Inflammatory macrophage treated with lipopolysaccharide for 4 hours (primary cell): Measurements from ENCODE around the gene BANF1.

Source experiments
- DNase-seq: peaks from one replicate; pipeline ENCODE4 v3.0.0-alpha.2; 2020

BANF1 gene, protein sequence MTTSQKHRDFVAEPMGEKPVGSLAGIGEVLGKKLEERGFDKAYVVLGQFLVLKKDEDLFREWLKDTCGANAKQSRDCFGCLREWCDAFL

DNA sequence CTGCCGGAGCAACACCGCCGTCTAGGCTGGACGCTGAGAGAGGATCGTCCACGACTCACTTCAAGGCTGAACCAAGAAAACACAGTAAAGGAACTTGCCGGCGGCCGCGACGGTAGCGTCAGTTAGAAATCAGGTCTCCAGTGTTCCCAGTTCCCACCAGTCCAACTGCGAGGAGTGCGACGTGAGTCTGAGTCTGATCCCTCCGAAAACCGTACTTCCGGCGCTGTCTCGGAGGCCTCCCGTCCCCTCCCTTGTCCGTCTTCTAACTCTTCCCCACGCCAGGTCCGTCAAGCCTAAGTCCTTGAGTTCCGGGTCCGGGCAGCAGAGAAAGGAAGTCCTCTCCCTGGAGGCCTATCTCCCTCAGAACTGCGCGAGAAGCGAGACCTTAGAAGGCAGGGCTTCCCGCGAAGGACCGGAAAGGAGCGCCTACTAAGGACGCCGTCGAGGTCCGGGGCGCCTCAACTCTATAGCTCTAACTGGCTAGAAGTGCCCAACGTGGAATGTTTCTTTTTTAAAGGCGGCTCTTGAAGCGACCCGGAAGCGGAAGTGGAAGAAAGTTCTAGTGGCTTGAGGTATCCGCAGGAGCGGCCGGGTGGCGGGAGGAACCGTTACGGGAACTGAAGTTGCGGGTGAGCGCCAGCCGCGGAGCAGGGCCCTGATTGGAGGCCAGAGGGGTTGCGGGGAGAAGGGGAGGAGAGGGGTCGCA lies at the start of gene BANF1, which contains the start of gene EIF1AD:
Gene BANF1, plus strand, starts transcription at position 562 of the 706 bp plus-strand sequence. CDS start 748 bp downstream, outside the sequence.
Gene EIF1AD, minus strand, starts transcription at position 216 of the 706 bp plus-strand sequence. CDS start 1,768 bp downstream, outside the sequence.
- DNase-seq, result peak; percentile 96

- no peak for DNase-seq
Observed at GRCh38 chr11:65953471-65953870, 48.8 kb upstream of the BANF1 start.

- DNase-seq, result no peak
Observed at GRCh38 chr11:65954771-65955170, 47.5 kb upstream of the BANF1 start.

DNA sequence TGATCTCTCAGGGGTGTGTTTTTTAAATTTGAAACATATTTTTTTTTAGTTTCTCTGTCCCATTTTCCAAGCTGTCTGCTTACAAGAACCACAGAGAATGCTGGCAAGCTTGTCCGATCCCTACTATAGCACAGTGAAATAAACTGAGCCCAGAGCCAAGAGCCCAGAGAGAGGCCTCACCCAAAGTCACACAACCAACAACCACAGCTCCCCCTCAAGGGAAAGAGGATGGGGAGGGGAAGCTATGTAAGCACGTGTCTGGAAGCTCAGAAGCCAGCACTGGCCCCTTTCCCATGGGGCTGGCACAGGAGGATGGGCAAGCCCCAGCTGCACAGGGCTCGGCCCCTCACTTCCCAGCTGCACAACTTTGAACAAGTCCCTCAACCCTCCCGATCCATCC lies 44.0 kb upstream of the BANF1 start:
- DNase-seq, result no peak

- no peak for DNase-seq
Observed at GRCh38 chr11:65958774-65959420, 43.4 kb upstream of the BANF1 start.

- DNase-seq, result no peak
Observed at GRCh38 chr11:65960824-65961266, 41.5 kb upstream of the BANF1 start.

- peak; percentile 98 for DNase-seq
Observed at GRCh38 chr11:65961267-65962140, 40.8 kb upstream of the BANF1 start, which contains the start of gene SART1. Gene SART1 (plus strand): TSS chr11:65961734. CDS start chr11:65961781, 47 bp downstream.

DNA sequence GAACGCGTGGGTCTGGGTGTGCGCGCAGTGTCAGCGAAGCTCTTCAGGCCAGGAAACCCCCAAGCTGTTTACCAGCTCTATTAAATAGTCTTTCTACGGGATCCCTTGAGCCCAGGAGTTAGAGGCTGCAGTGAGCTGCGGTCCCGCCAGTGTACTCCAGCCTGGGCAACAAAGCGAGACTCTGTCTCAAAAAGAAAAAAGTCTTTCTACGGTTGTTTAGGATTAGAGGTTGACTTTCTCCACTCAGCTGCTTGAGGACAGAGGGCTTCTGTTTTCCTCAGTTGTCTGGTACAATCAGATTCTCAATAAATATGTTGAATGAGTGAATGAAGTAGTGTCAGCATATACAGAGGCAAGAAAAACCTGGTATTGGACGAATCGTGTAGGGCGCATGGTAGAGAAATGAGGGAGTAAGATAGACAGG lies 40.1 kb upstream of the BANF1 start:
- no peak for DNase-seq

DNA sequence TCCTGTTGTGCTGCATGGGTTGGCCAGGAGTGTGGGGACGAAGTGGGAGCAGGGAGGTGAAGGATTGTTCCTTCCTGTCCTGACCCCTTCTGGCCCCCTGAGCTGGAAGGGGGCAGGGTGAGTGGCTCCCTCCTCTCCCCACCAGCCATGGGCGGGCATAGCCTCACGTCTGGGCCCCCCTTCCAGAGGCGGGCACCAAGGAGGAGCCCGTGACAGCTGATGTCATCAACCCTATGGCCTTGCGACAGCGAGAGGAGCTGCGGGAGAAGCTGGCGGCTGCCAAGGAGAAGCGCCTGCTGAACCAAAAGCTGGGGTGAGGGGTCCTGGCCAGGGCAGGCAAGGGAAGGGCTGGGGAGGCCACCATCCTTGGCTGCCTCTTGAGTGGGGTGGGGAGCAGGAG lies 37.4 kb upstream of the BANF1 start:
- DNase-seq, result no peak

- DNase-seq, result no peak
Observed at GRCh38 chr11:65965986-65966762, 36.1 kb upstream of the BANF1 start.

DNA sequence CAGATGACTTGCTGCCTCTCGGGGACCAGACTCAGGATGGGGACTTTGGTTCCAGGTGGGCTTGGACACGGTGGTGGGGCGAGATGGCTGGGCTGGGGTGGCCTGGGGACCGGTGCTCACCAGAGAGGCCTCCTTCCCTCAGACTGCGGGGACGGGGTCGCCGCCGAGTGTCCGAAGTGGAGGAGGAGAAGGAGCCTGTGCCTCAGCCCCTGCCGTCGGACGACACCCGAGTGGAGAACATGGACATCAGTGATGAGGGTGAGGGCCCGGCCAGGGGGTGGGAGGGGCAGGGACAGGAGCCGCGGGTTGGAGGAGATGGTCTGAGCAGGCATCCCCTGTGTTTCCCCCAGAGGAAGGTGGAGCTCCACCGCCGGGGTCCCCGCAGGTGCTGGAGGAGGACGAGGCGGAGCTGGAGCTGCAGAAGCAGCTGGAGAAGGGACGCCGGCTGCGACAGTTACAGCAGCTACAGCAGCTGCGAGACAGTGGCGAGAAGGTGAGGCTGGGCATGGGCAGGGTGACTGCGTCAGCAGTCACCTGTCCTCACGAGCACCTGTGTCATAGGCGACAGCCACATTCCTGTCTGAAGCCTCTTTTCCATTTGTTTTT lies 34.9 kb upstream of the BANF1 start:
- DNase-seq, result no peak

- peak; percentile 77 for DNase-seq
Observed at GRCh38 chr11:65968600-65969482, 33.5 kb upstream of the BANF1 start.

DNA sequence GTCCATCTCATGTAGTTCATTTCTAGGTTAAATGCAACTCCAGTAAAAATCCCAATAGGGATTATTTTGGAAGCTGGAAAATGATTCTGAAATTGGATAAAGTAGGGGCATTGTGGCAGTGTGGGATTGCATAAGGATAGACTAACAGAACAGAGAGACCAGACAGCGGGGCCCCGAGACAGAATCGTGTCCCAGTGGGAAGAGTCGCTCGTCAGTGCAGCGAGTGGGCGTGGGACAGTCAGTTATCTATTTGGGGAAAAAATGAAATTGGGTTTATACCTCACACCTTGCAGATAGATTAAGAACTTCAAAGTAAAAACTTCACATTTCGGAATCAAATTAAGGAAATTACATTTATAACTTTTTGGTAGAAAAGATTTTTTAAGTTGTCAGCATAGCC lies 30.2 kb upstream of the BANF1 start:
- no peak for DNase-seq

- no peak for DNase-seq
Observed at GRCh38 chr11:65973439-65974110, 28.7 kb upstream of the BANF1 start.

- DNase-seq, result no peak
Observed at GRCh38 chr11:65975771-65976170, 26.5 kb upstream of the BANF1 start.

GRCh38 chr11:65976216-65977176 lies 25.8 kb upstream of the BANF1 start:
- DNase-seq, result no peak

- DNase-seq, result no peak
Observed at GRCh38 chr11:65977621-65978390, 24.5 kb upstream of the BANF1 start.
